GM21737 (cell line): ENCODE measurements around the gene CHST12.
"Not testable (repeated sequence)": the region's sequence is repeated elsewhere in the genome, so short reads cannot be mapped to it uniquely, and the experiment has no call there.

Source experiments
- ATAC-seq: cut with Tn5 transposase; IDR thresholded peaks from one replicate; pipeline ENCODE4 v1.9.1; 2021; ENCODE audit warnings: mild to moderate bottlenecking, moderate library complexity; ENCODE audit not compliant: unreplicated experiment

Gene CHST12

GRCh38 chr7:2453849-2454248 lies 50.4 kb downstream of the CHST12 start:
- ATAC-seq = not testable (repeated sequence)

DNA sequence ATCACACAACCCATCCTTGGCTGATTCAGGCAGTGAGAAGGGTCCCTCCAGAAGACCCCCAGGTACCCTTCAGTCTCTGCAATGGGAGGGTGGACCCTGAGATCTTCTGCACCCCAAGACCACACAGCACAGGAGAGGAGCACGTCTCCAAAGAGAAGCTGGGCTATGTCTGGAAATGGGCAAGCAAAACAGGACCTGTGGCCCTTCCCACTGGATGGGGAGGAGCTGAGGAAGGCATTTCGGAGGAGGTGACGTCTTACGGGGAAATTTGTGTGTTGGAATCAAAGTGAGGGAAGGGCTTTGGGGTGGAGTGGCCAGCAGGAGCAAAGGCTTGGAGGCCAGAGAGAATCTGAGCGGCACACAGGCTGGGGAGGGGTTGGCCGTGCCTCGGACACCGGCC lies 56.3 kb downstream of the CHST12 start:
- no peak for ATAC-seq

DNA sequence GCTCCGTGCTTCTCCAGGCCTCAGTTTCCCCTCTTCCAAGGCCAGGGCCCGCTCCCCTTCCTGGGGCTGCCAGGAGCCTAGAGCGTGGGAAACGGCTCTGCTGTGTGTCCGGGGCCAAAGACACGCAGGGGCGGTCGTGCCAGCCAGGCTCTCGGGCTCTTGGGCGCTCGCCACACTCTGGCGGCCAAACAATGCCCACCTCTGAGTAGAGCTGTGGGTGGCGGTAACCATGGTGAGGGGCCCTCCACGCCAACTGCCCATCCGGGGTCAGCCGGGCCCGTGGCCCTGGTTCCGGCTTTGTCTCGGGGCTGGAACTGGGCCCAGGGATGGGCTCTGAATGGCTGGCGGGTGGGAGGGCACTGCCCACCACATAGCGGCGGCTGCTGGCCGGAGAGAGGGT lies 56.8 kb downstream of the CHST12 start:
- no peak for ATAC-seq

DNA sequence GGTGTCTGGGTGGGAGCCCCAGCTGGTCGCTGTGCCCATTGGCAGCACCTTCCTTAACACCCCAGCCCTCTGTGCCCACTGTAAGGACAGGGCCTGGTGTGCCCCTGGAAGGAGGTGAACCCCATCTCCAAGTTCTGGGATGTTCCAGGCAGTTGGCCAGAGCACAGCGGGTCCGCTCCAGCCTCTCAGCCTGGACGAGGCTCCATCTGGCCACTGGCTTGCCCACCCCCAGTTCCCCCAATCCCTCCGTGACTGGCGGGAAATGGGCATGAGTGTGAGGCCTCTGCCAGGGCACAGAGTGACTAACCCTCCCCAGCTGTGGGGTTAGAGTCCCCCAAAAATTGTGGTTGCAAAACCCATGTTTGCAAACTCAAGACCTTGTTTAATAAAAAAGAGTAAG lies 57.2 kb downstream of the CHST12 start:
- ATAC-seq = no peak

DNA sequence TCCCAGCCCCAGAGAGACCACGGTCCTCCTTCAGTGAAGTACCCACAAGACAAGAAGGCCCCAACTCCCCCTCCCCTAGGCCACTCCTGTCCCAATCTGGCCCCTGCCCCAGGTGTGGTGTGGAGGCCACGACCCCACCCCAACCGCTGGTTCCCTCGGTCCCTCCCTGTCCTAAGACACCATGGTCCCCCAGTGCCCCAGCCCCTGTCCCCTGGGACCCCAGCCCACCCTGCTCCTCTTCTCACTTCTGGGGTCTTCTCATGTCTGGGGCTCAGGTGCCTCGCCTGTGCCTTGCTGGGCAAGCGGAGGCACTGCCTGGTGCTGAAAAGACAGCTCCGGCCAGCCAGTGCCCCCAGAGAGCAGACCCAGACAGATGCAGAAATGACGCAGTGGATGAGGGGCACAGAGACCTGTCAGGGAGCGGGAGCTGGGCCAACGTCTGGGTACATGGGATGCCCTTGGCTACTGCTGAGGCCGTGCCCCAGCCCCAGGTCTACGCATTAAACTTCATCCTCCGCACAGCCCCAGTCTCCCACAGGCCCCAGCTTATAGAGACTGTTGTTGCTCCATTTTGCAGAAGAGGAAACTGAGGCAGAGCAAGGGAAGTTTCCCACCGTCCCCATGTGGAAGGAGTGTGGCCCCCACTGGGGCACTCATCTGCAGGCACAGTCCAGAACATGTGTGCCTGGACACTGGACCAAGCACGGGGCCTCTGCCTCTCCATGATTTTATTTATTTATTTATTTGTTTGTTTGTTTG lies 58.0 kb downstream of the CHST12 start:
- ATAC-seq = no peak

DNA sequence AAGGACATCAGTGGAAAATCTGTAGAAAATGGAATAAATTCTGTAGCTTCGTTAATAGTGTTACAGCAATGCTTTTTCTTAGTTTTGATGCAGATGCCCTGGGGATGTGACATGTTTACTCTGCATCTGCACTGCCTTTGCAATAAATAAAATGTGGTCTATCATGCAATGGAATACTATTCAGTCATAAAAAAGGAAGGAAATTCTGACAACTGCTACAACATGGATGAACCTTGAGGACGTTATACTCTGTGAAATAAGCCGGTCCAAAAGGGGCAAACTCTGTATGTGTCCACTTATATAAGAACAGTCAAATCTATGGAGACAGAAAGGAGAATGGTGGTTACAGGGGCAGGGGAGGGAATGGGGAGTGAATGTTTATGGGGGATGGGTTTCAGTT lies 59.3 kb downstream of the CHST12 start:
- ATAC-seq = no peak

DNA sequence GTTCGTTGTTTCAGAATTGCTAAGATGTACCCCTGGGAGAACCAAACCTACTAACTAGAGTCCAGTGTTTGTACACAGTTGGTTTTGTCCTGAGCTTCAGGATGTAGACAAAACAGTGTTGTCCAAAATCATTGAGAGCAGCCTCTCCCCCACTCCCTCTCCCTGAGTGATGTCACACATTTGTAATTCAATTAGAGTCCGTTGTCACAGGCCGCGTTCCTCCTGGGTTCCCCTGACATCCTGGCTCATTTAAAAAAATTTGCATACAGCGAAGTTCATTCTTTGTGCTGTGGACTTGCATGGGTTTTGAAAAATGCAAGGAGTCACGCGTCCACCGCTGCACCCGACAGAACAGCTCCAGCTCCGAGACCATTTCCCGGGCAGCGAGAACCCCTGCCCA lies 62.5 kb downstream of the CHST12 start:
- no peak for ATAC-seq

DNA sequence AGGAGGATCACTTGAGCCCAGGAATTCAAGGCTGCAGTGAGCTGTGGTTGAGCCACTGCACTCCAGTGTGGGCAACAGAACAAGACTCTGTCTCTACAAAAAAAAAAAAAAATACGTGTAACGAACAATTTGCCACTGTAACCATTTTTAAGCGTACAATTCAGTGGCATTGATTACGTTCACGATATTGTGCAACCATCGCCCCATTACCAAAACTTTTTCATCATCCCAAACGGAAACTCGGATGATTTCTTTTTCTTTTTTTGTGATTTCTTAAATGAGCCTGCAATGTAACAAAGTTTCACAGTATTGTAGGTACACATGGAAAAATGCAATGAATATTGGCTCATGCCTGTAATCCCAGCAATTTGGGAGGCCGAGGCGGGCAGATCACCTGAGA lies 63.3 kb downstream of the CHST12 start:
- no peak for ATAC-seq

DNA sequence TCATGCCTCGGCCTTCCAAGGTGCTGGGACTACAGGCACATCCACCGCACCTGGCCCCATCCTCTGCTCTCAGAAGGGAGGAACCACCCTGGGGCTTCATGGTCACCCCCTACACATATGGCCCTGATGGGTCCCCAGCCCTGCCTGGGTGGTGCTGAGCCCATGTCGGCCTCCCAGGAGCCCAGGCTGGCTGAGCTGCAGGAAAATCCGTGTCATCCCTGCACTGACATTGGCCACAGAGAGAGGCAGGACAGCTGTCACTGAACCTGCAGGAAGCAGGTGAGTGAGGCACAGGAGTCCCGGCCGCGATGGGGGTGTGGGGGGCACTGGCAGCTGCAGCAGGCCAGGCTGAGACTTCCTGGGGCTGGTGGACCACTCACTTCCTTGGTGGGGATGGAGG lies 64.8 kb downstream of the CHST12 start:
- ATAC-seq = no peak

DNA sequence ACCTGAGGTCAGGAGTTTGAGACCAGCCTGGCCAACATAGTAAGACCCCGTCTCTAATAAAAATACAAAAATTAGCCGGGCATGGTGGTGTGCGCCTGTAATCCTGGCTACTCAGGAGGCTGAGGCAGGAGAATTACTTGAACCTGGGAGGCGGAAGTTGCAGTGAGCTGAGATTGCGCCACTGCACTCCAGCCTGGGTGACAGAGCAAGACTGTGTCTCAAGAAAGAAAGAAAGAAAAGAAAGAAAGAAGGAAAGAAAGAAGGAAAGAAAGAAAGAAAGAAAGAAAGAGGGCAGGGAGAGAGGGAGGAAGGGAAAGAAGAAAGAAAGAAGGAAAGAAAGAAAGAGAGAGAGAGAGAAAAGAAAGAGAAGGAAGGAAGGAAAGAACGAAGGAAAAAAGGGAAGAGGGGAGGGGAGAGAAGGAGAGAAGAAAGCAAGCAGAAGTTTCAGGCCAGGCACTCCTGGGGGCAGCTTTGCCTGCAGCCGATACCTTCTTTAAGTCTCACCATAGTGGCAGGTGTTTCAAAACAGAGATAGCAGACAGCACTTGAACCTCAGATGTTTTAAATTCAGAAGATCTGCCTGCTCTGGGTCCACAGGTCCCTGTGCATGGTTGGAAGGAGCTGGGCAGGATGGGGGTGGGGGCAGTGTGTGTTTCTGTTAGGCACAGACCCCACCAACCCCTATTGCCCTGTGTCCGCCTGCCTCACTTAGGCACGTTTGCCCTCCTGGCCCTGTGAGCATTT lies 66.2 kb downstream of the CHST12 start:
- ATAC-seq = not testable (repeated sequence)

GRCh38 chr7:2470204-2471021 lies 67.0 kb downstream of the CHST12 start:
- no peak for ATAC-seq

DNA sequence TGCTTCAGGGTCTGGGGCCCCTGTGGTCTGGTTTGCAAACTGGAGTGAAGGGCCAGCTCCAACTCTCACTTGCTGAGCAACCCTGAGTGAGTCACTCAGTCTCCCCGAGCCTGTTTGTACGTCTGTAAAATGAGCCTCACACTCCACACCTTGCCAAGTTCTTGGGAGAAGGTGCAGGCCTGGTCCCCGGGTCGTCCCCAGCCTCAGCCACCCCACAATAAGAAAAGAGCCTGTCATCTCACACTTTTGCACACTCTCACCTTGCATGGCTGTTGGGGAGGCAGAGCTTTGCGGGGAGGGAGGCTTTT lies 67.6 kb downstream of the CHST12 start:
- ATAC-seq = no peak

- no peak for ATAC-seq
These were observed 68.0 kb downstream of the CHST12 start for GRCh38 chr7:2471396-2471795.

DNA sequence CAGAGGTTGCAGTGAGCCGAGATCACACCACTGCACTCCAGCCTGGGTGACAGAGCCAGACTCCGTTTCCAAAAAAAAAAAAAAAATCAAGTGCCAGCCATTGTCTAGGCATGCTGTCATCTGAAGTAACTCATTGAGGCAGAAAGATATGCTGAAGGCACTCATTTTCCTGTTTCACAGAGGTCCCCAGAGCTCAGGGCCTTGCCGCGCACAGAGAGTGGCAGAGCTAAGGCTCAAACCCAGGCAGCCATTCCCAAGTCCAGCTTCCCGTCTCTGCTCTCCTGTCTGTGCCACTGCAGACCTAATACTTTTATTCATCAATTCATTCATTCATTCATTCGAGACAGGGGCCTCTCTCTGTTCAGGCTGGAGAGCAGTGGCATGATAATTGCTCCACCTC lies 69.3 kb downstream of the CHST12 start:
- no peak for ATAC-seq

GRCh38 chr7:2473496-2474180 lies 70.2 kb downstream of the CHST12 start:
- no peak for ATAC-seq

- no peak for ATAC-seq
These were observed 70.8 kb downstream of the CHST12 start for GRCh38 chr7:2474224-2474623.

DNA sequence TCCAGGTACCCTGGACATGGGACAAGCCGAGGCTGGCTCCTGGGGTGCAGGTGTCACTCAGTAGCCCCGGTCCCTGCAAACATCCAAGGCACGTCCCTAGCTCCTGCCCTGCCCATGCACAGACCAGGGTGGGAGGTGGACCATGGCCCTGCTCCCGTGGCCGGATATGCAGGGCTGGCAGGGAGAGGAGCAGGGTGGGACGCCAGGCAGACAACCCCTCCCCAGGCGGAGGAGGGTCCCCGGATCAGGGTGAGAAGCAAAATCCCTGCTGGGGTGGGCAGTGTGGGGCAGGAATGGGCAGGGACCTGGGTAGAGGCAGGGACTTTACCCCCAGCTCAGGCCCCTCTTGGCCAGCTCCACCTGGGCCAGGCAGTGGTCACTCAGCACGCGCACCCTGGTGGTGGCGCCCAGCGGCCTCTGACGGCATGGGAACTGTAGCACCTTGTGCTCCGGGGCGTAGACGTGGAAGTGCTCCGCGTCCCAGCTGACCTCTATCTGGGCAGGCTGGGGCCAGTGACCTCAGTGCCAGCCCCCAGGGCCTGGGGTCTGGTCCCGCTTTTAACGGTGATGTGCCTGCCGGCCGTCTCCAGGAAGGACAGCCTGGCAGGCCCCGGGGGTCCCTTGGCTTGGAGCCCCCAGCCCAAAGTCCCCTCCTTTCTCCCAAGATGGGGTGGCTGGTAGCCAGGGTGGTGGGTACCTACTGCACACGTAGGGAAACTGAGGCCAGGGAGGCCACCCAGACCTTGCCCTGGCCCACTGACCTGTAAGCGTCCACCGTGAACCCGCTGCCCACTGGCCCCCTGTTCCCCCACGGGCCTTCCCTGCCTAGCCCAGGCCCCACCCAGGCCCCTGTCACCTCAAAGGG lies 71.6 kb downstream of the CHST12 start:
- ATAC-seq = no peak

DNA sequence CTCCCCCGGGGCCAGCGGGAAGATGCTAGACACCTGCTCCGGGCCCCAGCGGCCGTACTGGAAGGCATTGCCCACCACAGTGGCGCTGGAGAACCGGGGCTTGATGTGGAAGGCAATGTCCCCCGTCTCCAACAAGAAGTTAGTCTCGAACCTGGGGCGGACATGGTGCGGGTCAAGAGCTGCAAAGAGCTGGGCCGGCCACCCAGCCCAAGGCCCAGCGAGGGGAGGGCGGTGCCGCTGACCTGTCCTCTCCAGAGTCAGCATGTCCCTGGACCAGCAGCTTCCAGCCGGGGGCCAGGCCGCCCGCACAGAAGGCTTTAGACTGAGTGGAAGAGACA lies 72.2 kb downstream of the CHST12 start:
- ATAC-seq = no peak

DNA sequence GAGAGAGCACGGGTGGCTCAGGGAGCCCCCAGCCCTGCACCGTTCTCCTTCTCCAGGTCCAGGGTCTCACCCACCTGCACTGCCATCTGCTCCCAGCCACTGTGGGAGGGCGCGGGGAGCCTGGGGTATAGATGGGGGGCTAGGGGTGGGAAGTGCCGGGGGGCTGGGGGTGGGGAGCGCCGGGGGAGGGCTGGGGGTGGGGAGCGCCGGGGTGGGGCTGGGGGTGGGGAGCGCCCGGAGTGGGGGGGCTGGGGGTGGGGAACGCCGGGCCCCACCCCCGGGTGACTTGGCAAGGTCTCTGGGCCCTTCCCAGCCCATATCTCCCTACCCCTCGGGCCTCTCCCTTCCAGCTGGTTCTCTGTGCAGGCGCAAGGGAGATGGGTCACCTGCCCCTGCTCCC lies 72.9 kb downstream of the CHST12 start, which contains the start of gene GRIFIN:
GRIFIN (minus strand) TSS at position 101 of the 400 bp plus-strand sequence; CDS start at position 86, 15 bp downstream.
- no peak for ATAC-seq

GRCh38 chr7:2476776-2477446 lies 73.5 kb downstream of the CHST12 start:
- ATAC-seq = no peak
